Islet precursor cell (in vitro differentiated cells): ENCODE data around the gene FKRP.
"Not testable (repeated sequence)": the region's sequence is repeated elsewhere in the genome, so short reads cannot be mapped to it uniquely, and the experiment has no call there.

ENCODE experiments used
- DNase-seq: peaks from one replicate; pipeline ENCODE4 v3.0.0-alpha.2; 2018

The FKRP gene

GRCh38 chr19:46786236-46787039, 40.6 kb downstream of the FKRP start:
- DNase-seq = peak; percentile 84

- no peak for DNase-seq
Observed at GRCh38 chr19:46787040-46787330, 41.1 kb downstream of the FKRP start.

GRCh38 chr19:46787331-46788261, 41.7 kb downstream of the FKRP start:
- DNase-seq = peak; percentile 77

GRCh38 chr19:46788262-46788967, 42.6 kb downstream of the FKRP start, which contains the start of gene SLC1A5:
TSS of gene SLC1A5 (minus strand) at chr19:46788594. CDS start at chr19:46787965, 629 bp downstream.
- peak; percentile 98 for DNase-seq

GRCh38 chr19:46788968-46789338, 43.1 kb downstream of the FKRP start:
- DNase-seq = no peak

- no peak for DNase-seq
Observed at GRCh38 chr19:46789371-46789770, 43.5 kb downstream of the FKRP start.

GRCh38 chr19:46791944-46792343, 46.1 kb downstream of the FKRP start:
- peak; percentile 96 for DNase-seq

- DNase-seq = no peak
Observed at GRCh38 chr19:46797881-46798280, 52.0 kb downstream of the FKRP start.

- DNase-seq = no peak
Observed at GRCh38 chr19:46798713-46799112, 52.9 kb downstream of the FKRP start.

GRCh38 chr19:46802152-46802551, 56.3 kb downstream of the FKRP start:
- DNase-seq = no peak

GRCh38 chr19:46803555-46803954, 57.7 kb downstream of the FKRP start:
- DNase-seq = no peak

- DNase-seq = not testable (repeated sequence)
Observed at GRCh38 chr19:46804432-46804831, 58.6 kb downstream of the FKRP start.

GRCh38 chr19:46806656-46807055, 60.8 kb downstream of the FKRP start:
- no peak for DNase-seq
